ENCODE data around the gene RYR2.
"Not testable (repeated sequence)": the region's sequence is repeated elsewhere in the genome, so short reads cannot be mapped to it uniquely, and the experiment has no call there.

Gene RYR2

GRCh38 chr1:237098541-237098940 lies 56.6 kb downstream of the RYR2 start:
- no peaks in the 10 kb centered on the region for H3K4me1 Mint-ChIP-seq
- no peaks in the 10 kb centered on the region for H3K9me3 Mint-ChIP-seq
- no peak overlapping the region for H3K27ac Mint-ChIP-seq
- H3K27me3 Mint-ChIP-seq, result no peaks in the 10 kb centered on the region
- H3K4me3 Mint-ChIP-seq, result no peak overlapping the region
- H3K36me3 Mint-ChIP-seq, result no peaks in the 10 kb centered on the region

- Mint-ChIP-seq H3K4me3 (no peak overlapping the region), H3K4me1 (no peaks in the 10 kb centered on the region), H3K27me3 (peaks cover 5% of the 10 kb centered on the region), H3K9me3 (no peaks in the 10 kb centered on the region), H3K27ac (no peak overlapping the region), H3K36me3 (no peaks in the 10 kb centered on the region)
These were observed 61.0 kb downstream of the RYR2 start for GRCh38 chr1:237103021-237103420.

- Mint-ChIP-seq H3K4me3 (no peak overlapping the region), H3K36me3 (no peaks in the 10 kb centered on the region), H3K9me3 (no peaks in the 10 kb centered on the region), H3K27me3 (peaks cover 5% of the 10 kb centered on the region), H3K27ac (no peak overlapping the region), H3K4me1 (no peaks in the 10 kb centered on the region)
These were observed 62.1 kb downstream of the RYR2 start for GRCh38 chr1:237104096-237104495.

- Mint-ChIP-seq H3K4me1 (no peaks in the 10 kb centered on the region), H3K9me3 (no peaks in the 10 kb centered on the region), H3K27me3 (peaks cover 5% of the 10 kb centered on the region), H3K27ac (no peak overlapping the region), H3K36me3 (no peaks in the 10 kb centered on the region), H3K4me3 (no peak overlapping the region)
These were observed 63.8 kb downstream of the RYR2 start for GRCh38 chr1:237105826-237106225.

GRCh38 chr1:237108297-237109040 lies 66.5 kb downstream of the RYR2 start:
- H3K36me3 Mint-ChIP-seq, result no peaks in the 10 kb centered on the region
- no peaks in the 10 kb centered on the region for H3K9me3 Mint-ChIP-seq
- no peaks in the 10 kb centered on the region for H3K4me1 Mint-ChIP-seq
- H3K27ac Mint-ChIP-seq, result no peak overlapping the region
- H3K27me3 Mint-ChIP-seq, result peaks cover 5% of the 10 kb centered on the region
- no peak overlapping the region for H3K4me3 Mint-ChIP-seq

- Mint-ChIP-seq H3K27ac (no peak overlapping the region), H3K27me3 (no peaks in the 10 kb centered on the region), H3K4me1 (no peaks in the 10 kb centered on the region), H3K36me3 (no peaks in the 10 kb centered on the region), H3K9me3 (no peaks in the 10 kb centered on the region), H3K4me3 (no peak overlapping the region)
These were observed 69.8 kb downstream of the RYR2 start for GRCh38 chr1:237111807-237112206.

- Mint-ChIP-seq H3K27ac (no peak overlapping the region), H3K36me3 (no peaks in the 10 kb centered on the region), H3K4me1 (no peaks in the 10 kb centered on the region), H3K9me3 (no peaks in the 10 kb centered on the region), H3K4me3 (no peak overlapping the region), H3K27me3 (peaks cover 1% of the 10 kb centered on the region)
These were observed 70.7 kb downstream of the RYR2 start for GRCh38 chr1:237112663-237113062.

- no peaks in the 10 kb centered on the region for H3K4me1 Mint-ChIP-seq
These were observed 73.1 kb downstream of the RYR2 start for GRCh38 chr1:237115035-237115434.

GRCh38 chr1:237119091-237119490 lies 77.1 kb downstream of the RYR2 start:
- Mint-ChIP-seq H3K4me3 (no peak overlapping the region), H3K9me3 (no peaks in the 10 kb centered on the region), H3K27me3 (peaks cover 1% of the 10 kb centered on the region)

More at GRCh38 chr1:237115035-237115434, 73.1 kb downstream of the RYR2 start:
- Mint-ChIP-seq H3K4me3 (no peak overlapping the region), H3K36me3 (no peaks in the 10 kb centered on the region), H3K9me3 (no peaks in the 10 kb centered on the region), H3K27ac (no peak overlapping the region), H3K27me3 (peaks cover 1% of the 10 kb centered on the region)

GRCh38 chr1:237120683-237121082 lies 78.7 kb downstream of the RYR2 start:
- Mint-ChIP-seq H3K36me3 (no peaks in the 10 kb centered on the region), H3K4me1 (no peaks in the 10 kb centered on the region), H3K4me3 (no peak overlapping the region), H3K27ac (no peak overlapping the region), H3K27me3 (peaks cover 1% of the 10 kb centered on the region), H3K9me3 (no peaks in the 10 kb centered on the region)

More at GRCh38 chr1:237119091-237119490, 77.1 kb downstream of the RYR2 start:
- Mint-ChIP-seq H3K36me3 (no peaks in the 10 kb centered on the region), H3K27ac (no peak overlapping the region), H3K4me1 (no peaks in the 10 kb centered on the region)

GRCh38 chr1:237124856-237125462 lies 83.0 kb downstream of the RYR2 start:
- Mint-ChIP-seq H3K4me1 (no peaks in the 10 kb centered on the region), H3K4me3 (no peak overlapping the region), H3K9me3 (peaks cover 16% of the 10 kb centered on the region), H3K36me3 (no peaks in the 10 kb centered on the region), H3K27me3 (peaks cover 3% of the 10 kb centered on the region), H3K27ac (no peak overlapping the region)

- H3K4me1 Mint-ChIP-seq, result no peaks in the 10 kb centered on the region
- no peak overlapping the region for H3K27ac Mint-ChIP-seq
- no peak overlapping the region for H3K4me3 Mint-ChIP-seq
- H3K9me3 Mint-ChIP-seq, result peaks cover 17% of the 10 kb centered on the region
- no peaks in the 10 kb centered on the region for H3K36me3 Mint-ChIP-seq
- peaks cover 3% of the 10 kb centered on the region for H3K27me3 Mint-ChIP-seq
These were observed 84.2 kb downstream of the RYR2 start for GRCh38 chr1:237126180-237126579.

GRCh38 chr1:237127301-237127700 lies 85.3 kb downstream of the RYR2 start:
- H3K36me3 Mint-ChIP-seq, H3K27me3 Mint-ChIP-seq, H3K4me1 Mint-ChIP-seq, H3K27ac Mint-ChIP-seq, H3K4me3 Mint-ChIP-seq: not testable (repeated sequence)
- H3K9me3 Mint-ChIP-seq, result peaks cover 19% of the 10 kb centered on the region

- no peak overlapping the region for H3K4me3 Mint-ChIP-seq
- no peaks in the 10 kb centered on the region for H3K36me3 Mint-ChIP-seq
- H3K27me3 Mint-ChIP-seq, result peaks cover 3% of the 10 kb centered on the region
- no peak overlapping the region for H3K27ac Mint-ChIP-seq
- peaks cover 32% of the 10 kb centered on the region for H3K9me3 Mint-ChIP-seq
- no peaks in the 10 kb centered on the region for H3K4me1 Mint-ChIP-seq
These were observed 91.9 kb downstream of the RYR2 start for GRCh38 chr1:237133921-237134320.

GRCh38 chr1:237134929-237135328 lies 92.9 kb downstream of the RYR2 start:
- Mint-ChIP-seq H3K9me3 (peaks cover 21% of the 10 kb centered on the region), H3K36me3 (no peaks in the 10 kb centered on the region), H3K27ac (no peak overlapping the region), H3K4me3 (no peak overlapping the region), H3K27me3 (peaks cover under 1% of the 10 kb centered on the region), H3K4me1 (no peaks in the 10 kb centered on the region)

- Mint-ChIP-seq H3K27me3 (peaks cover under 1% of the 10 kb centered on the region), H3K4me1 (no peaks in the 10 kb centered on the region), H3K36me3 (no peaks in the 10 kb centered on the region), H3K4me3 (no peak overlapping the region), H3K9me3 (peaks cover 7% of the 10 kb centered on the region), H3K27ac (no peak overlapping the region)
These were observed 96.6 kb downstream of the RYR2 start for GRCh38 chr1:237138551-237138950.
